MV-4-11 (cell line): ENCODE data around the gene EIF5A.
"Not testable (repeated sequence)": the region's sequence is repeated elsewhere in the genome, so short reads cannot be mapped to it uniquely, and the experiment has no call there.

ENCODE experiments used
- DNase-seq: peaks from one replicate; lab custom pipeline; 2025; lab: John Stamatoyannopoulos, UW

The EIF5A gene

DNA sequence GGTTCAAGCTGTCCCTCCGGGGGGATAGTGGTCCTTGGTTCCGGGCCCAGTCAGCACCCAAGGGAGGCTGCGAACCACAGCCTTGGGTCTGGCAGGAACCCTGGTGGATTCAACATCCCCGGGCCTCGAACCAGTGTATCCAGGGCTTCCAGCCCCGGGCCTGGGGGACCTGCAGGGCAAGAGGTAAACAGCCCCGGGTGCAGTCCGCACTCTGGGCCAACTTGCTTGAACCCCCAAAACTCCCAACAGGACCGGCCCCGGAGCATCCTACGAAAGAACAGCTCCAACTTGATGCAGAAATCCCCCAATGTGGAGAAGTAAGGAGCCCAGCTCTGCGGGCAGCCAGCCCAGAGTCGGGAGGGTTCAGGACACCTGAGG lies 23.2 kb downstream of the EIF5A start:
- DNase-seq = no peak

DNA sequence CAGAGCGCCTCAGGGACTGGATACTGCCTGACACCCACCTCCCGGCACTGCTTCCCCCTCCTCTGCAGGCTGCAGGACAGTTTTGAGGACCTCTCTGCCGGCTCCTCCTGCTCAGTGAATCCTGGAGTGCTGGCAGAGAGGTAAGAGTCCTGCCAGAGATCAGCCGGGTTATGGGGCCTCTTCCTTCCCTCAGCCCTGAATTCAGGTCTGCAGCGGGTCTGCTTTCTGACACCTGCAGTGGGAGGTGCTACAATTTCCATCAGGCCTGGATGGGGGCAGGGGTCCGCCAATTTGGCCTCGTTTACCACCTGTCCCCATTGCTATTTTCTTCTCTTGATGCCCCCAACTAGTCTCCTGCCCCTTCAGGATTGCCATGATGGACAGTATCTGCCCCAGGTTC lies 24.7 kb downstream of the EIF5A start:
- no peak for DNase-seq

DNA sequence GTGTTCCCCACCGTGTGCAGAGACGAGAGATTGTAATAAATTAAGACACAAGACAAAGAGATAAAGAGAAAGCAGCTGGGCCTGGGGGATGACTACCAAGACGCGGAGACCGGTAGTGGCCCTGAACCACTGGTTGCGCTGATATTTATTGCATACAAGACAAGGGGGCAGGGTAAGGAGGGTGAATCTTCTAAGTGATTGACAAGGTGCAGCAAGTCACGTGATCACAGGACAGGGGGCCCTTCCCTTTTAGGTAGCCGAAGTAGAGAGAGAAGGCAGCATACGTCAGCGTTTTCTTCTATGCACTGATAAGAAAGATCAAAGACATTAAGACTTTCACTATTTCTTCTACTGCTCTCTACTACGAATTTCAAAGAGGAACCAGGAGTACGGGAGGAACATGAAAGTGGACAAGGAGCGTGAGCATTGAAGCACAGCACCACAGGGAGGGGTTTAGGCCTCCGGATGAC lies 25.2 kb downstream of the EIF5A start:
- peak; percentile 65 for DNase-seq

DNA sequence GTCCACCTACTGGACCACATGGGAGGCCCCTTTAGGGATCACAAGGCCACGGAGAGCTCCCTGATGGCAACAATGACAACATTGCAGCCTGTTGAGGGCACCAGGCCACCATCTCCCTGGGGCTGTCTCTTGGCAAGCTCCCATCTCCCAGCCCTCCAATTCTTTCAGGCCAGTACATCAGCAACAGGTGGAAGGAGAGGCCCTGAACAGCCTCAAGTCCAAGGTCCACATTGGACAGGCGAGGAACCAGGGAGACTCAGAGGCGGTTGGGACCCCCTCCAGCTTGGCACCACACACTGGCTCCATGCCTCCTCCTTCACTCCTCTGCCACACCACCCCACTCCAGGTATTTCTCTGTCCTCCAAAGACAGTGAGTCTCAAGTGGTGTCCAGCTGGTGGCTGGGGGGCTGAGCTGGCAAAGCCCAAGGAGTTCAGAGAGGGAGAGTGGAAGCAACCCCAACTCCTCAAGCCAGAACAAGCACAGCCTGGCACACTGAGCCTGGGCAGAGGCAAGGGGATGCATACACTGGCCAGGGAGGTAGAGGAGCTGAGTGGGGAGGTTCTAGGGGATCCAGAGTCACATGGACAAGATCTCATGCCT lies 27.6 kb downstream of the EIF5A start:
- no peak for DNase-seq

DNA sequence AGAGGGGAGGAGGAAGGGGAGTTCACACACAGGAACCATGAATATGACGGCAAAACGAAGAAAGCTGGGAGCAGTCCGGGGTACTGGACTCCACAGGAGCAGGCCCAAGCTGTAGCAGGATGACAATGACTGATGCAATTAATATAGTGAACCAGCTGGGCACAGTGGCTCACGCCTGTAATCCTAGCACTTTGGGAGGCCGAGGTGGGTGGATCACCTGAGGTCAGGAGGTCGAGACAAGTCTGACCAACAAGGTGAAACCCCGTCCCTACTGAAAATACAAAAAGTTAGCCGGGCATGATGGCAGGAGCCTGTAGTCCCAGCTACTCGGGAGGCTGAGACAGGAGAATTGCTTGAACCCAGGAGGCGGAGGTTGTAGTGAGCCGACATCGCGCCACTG lies 28.3 kb downstream of the EIF5A start:
- not testable (repeated sequence) for DNase-seq

DNA sequence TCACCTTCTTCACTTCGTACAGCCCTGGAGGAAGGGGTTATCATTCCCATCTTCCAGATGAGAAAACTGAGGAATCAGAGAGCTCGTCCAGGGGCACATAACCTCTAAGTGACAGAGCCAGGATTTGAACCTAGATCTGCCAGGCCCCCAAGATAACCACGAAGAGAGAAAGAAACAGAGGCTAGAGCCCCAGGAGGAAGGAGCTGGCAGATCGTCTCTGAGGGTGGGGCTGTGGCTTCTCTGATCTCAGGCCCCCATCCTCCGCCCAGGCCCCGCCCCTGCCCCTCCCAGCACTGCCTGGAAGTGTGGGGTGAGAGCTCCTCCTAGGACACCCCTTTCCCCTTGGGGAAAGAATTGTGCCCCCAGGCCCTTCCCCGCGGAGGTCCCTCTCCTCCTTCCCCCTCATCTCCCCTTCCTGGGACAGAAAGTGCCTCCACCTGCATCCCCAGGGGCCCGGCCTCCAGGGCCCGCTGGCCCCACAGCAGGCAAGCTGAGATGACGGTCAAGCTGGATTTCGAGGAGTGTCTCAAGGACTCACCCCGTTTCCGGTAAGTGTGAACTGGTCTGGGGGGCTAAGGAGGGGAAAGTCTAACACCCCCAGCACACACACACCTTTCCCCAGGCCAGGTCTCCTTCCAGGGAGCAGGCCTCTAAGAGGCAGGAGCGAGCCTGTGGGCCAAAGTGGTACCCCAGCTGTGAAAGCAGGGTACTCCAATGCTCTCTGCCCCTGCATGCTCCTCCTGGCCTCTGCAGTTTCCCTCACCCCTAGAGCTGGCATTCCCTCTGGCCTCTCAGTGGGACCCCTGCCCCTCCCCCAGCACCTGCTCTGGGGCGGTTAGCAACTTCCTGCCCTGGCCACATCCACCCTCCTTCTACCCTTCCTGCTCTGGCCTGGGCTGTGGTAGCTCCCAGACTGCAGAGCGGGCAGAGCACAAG lies 29.1 kb downstream of the EIF5A start, which contains the start of gene ACAP1:
TSS of gene ACAP1 (plus strand) at position 290 of the 936 bp plus-strand sequence. CDS start at position 496, 206 bp downstream.
- DNase-seq = peak; percentile 48

DNA sequence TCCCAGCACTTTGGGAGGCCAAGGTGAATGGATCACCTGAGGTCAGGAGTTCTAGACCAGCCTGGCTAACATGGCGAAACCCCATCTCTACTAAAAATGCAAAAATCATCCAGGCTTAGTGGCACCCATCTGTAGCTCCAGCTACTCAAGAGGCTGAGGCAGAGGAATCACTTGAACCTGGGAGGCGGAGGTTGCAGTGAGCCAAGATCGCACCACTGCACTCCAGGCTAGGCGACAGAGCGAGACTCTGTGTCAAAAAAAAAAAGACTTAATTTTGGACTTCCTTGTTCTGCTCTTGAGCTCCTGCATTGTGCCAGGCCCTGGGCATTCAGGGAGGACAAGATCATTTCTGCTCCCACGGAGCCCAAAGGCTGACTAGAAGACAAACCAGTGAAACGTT lies 30.2 kb downstream of the EIF5A start:
- DNase-seq = not testable (repeated sequence)

DNA sequence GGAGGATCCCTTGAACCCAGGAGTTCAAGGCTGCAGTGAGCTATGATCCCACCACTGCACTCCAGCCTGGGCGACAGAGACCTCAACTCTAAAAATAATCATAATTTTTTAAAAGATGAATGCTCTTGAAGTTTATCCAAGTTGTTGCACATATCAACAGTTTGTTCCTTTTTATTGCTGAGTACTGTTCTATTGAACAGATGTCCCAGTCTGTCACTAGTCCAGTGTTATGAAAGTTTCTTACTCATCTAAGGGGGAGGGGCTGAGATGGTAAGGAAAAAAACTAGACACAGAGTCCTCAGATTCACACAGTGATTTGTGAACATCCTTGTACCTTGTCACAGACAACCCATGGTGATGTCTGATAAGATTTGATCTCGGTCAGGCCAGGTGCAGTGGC lies 32.8 kb downstream of the EIF5A start:
- peak; percentile 50 for DNase-seq

DNA sequence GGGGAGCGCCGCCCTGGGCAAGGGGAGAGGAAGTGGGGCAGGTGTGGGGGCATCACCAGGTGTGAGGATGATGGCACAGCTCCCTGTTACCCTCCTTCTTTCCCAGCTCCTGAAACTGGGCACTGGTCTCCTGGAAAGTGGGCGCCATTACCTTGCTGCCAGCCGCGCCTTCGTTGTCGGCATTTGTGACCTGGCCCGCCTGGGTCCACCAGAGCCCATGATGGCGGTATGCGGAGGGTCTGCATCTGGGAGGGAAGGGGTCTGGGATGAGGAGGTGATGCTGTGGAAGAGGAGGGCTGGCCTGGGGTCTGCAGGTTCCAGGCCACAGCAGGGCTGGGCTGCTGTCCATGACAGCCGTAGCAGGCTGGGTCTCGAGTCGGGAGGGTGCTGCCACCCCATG lies 34.4 kb downstream of the EIF5A start:
- DNase-seq = no peak

DNA sequence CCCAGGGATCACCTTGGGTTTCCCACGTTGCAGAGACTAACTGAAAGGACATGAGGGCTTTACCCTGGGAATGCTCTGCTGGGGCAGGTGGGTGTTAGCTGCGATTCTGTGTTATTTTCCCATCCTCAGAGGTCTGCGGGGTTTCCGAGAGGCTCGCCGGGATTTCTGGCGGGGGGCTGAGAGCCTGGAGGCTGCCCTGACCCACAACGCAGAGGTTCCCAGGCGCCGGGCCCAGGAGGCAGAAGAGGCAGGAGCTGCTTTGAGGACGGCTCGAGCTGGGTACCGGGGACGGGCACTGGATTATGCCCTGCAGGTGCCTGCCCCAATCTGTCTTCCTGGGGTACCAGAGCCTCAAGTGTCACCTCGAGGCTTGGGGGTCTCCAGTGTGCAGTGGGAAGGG lies 35.8 kb downstream of the EIF5A start:
- no peak for DNase-seq

DNA sequence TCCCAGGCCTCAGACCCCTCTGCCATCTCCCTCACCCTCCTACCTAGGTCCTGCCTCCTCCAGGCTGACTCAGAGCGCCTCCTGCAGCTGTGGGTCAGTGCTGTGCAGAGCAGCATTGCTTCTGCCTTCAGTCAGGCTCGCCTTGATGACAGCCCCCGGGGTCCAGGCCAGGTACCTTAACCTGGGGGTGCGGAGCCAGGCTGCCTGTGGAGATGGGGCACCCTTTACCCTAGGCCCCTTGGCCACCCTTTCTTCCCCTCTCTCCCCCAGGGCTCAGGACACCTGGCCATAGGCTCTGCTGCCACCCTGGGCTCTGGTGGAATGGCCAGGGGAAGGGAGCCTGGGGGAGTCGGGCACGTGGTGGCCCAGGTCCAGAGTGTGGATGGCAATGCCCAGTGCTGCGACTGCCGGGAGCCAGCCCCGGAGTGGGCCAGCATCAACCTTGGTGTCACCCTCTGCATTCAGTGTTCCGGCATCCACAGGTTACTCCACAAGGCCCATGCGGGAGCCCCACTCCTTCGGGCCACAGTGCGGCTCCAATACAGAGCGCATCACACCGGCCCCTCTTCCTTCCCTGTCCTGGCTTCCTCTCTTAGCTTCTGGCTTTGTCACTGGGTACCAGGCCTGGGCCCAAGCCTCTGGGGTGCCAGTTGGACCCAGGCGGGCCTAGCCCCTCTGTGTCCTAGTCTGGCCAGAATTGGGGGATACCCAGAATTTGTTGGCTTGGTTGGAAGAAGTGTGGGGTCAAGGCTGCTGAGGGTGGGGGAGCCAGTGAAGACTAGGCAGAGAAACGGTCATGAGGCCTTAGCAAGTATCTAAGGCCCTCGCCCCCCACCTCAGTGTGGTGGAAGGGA lies 39.6 kb downstream of the EIF5A start:
- DNase-seq = no peak

DNA sequence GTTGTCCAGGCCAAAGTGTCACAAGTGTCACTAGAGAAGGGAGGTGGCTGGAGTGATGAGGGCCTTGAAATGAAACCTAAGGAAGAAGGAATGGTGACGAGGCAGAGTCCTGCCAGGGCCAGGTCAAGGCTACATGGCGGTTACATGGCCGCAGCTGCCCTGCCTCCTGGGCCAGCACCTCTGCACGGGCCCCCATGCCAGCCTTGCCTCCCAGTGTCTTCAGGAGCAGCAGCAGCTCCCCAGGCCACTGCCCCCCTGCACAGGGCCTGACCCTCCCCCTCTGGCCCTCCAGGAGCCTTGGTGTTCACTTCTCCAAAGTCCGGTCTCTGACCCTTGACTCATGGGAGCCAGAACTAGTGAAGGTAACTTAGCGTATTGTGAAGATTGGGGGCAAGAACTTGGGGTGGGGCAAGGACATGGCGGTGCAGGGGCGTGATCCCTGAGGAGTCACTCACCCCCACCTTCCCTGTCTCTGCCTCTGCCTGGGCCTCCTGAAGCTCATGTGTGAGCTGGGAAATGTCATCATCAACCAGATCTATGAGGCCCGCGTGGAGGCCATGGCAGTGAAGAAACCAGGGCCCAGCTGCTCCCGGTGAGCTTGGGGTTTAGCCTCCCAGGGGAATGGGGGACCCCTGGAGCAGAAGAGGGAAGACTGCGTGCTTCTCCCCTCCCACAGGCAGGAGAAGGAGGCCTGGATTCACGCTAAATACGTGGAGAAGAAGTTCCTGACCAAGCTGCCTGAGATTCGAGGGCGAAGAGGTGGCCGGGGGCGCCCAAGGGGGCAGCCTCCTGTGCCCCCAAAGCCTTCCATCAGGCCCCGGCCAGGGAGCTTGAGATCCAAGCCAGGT lies 40.4 kb downstream of the EIF5A start:
- no peak for DNase-seq

DNA sequence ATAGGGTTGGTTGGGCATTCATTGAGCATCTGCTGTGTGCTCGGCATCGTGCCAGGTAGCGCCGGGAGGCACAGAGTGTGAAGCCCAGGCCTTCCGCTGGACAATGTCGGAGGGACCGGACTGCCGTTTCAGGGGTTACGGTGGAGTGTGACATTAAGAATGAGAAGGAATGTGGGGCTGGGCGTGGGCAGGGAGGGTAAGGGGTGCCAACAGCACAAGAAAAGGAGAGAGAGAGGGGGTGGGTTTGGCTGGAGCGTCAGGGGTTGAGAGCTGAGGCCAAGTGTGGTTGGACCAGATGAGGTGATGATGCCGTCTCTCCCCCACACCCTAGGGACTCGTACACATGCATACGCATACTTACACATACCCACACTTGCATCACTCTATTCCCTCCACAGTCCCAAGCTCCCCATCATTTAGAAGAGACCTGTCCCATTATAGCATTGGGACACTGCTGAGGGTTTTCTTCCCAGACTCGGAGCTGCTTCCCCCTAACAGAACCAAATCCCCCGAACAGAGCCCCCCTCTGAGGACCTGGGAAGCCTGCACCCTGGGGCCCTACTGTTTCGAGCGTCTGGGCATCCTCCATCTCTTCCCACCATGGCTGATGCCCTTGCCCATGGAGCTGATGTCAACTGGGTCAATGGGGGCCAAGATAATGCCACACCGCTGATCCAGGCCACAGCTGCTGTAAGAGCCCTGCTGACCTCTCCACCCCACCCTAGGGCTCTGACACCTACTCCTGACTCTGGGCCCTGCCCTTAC lies 41.2 kb downstream of the EIF5A start:
- no peak for DNase-seq

DNA sequence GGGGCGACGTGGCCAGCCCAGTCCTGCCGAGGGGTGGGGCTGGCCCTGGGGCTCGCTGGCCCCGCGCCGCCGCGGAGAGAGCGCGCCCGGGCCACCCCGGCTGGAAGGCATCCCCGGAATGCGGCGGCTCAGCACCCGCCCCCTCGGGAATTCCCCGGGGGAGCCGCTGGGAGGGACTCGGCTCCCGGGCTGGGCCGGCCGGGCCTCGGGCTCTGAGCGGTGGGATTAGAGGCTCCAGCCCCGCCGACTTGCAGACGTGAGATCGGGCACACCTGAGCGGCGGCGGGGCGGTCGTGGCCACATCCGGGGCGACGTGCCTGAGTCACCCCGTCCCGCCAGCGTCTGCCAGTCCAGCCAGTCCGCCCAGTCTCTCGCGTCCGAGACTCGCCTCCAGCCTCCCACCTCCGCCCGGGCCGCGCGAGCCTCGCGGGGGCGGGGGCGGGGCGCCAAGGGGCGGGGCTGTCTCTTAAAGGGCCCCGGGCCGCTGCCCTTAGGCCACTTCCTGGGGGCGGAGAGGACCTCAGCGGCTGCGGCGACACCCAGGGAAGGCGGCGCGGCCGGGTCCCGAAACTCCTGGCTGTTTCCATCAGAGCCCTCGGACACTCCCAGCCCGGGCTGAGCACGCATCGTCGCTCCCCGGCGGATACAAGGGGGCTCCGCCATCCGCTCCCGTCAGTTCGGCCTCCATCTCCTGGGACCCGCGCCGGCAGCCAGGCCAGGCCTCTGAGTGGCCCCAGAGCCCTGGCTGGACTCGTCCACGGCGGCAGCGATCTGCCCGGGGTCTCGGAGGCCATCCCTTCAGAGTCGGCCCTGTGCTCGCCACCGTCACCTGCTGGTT lies 44.5 kb downstream of the EIF5A start, which contains the start of gene KCTD11:
TSS of gene KCTD11 (plus strand) at position 498 of the 838 bp plus-strand sequence.
- DNase-seq = peak; percentile 68

DNA sequence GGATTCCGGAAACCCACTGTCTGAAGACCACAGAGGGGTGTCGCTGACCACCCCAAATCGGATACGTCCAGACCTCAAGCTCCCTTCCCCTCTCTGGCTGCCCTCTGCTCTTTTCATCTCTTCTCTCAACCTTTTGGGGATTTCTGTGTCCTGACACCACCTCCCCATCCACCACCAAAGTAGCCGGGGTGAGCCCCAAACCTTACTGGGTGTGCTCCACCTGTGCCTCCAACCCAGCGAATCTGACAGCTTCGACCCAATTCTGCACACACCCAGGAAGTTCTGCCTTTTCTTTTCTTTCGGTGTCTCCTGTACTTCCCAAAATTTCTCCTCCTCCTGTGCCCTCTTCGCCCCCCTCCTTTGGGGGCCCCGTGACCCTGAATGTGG lies 45.1 kb downstream of the EIF5A start:
- no peak for DNase-seq

DNA sequence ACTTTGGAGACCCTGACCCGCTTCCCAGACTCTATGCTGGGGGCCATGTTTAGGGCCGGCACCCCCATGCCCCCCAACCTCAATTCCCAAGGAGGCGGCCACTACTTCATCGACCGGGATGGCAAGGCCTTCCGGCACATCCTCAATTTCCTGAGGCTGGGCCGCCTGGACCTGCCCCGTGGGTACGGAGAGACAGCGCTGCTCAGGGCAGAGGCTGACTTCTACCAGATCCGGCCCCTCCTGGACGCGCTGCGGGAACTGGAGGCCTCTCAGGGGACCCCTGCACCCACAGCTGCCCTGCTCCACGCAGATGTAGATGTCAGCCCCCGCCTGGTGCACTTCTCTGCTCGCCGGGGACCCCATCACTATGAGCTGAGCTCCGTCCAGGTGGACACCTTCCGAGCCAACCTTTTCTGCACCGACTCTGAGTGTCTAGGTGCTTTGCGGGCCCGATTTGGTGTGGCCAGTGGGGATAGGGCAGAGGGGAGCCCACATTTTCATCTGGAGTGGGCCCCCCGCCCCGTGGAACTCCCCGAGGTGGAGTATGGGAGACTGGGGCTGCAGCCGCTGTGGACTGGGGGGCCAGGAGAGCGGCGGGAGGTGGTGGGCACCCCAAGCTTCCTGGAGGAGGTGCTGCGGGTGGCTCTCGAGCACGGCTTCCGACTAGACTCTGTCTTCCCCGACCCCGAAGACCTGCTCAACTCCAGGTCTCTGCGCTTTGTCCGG lies 45.6 kb downstream of the EIF5A start:
- no peak for DNase-seq

DNA sequence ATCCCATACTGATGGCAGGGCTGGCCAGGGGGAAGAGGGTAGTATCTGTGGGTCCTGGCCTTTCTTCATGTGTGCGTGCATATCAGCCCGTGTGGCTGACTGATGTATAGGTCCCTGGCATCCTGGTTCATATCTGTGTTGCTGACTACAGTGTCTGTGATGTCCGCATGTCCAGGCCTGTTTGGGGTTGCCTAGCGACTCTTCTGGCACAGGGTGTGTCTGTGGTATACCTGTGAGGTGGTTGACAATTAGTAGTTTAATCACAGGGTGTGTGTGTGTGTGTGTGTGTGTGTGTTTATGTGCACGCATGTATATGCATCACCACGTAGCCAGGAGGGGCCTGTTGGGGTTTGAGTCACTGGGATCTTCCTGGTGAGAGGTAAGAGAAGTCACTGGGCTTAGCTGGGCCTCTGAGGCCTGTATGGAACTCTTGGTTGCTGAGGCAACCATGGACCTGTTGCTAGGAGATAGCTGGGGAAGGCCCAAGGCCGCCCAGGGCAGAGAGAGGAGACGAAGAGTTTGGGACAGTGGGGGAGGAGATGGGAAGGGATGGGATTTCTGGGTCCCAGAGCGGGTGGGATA lies 46.9 kb downstream of the EIF5A start:
- no peak for DNase-seq

DNA sequence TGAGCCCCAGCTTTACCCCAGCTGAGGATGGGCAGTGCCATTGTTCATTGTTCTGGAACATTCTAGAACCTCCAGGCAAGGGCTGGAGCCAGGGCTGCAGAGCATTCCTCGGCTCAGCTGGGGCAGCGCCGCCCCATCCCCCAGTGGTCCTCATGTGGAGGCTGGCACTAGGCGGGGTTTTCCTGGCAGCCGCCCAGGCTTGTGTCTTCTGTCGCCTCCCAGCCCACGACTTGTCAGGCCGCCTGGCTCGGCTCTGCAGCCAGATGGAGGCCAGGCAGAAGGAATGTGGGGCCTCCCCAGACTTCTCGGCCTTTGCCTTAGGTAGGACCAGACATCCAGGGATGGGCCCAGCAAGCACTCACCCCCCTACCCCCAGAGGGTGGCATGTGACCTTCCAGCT lies 47.6 kb downstream of the EIF5A start, which contains the start of gene TMEM95:
TSS of gene TMEM95 (plus strand) at position 104 of the 400 bp plus-strand sequence. CDS start at position 153, 49 bp downstream.
- no peak for DNase-seq
